ENCODE data around the gene SPTLC1.

Gene SPTLC1

DNA sequence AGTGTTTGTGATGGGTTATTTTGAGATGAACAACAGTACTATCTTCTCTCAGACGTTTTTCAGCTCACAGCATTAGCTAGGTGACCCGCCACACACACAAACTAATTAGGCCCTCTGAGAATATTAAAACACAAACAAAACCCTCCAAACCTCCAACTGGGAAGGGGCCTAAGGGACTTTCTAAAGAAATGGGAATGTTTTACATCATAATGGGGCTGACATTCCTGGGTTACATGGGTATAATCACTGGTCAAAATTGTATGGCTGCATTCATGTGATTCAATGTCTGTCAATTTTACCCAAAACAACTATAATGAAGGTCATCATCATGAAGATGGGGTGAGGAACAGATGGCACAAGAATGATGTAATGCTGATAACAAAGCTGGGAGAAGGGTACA lies 59.6 kb downstream of the SPTLC1 start:
- TF ChIP-seq, protein P1, sequence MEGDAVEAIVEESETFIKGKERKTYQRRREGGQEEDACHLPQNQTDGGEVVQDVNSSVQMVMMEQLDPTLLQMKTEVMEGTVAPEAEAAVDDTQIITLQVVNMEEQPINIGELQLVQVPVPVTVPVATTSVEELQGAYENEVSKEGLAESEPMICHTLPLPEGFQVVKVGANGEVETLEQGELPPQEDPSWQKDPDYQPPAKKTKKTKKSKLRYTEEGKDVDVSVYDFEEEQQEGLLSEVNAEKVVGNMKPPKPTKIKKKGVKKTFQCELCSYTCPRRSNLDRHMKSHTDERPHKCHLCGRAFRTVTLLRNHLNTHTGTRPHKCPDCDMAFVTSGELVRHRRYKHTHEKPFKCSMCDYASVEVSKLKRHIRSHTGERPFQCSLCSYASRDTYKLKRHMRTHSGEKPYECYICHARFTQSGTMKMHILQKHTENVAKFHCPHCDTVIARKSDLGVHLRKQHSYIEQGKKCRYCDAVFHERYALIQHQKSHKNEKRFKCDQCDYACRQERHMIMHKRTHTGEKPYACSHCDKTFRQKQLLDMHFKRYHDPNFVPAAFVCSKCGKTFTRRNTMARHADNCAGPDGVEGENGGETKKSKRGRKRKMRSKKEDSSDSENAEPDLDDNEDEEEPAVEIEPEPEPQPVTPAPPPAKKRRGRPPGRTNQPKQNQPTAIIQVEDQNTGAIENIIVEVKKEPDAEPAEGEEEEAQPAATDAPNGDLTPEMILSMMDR (IDR thresholded peaks at IDR 0.05; ENCODE audit: insufficient read depth, missing control alignments) = no peak
- FAIRE-seq (no peak), DNase-seq (ENCODE audit: insufficient read length, low spot score) (no peak)

DNA sequence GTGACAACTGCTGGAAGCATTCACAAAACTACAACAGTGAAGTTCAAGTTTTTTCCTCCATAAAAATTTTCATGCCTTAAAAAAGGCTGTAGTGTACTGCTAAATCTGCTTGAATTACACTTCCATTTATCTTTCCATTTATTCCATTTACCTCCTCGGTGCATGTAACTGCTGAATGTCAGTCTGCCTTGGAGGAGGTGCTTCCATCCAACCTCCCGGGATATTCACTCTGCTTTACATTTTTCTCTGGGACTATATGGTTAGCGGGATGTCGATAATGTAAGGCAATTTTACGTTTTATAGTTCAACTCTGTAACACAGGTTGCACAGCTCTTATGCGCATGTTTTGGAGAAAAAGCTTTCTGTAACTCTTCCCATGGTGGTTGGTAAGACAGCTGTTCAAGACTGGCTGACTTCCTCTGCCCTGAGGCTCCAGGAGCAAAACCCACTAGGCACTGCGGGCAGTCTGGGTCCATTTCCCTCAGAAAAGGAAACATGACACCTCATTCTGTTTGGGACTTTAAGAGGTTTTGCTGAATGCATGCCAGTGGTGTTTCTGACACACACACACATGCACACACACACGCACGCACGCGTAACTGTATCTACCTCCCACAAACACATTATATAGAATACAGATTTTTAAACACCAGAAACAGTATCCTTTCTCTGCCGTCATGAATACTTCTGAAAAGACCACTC lies 66.1 kb downstream of the SPTLC1 start:
- FAIRE-seq = no peak
- no peak for DNase-seq (ENCODE audit: insufficient read length, low spot score)
- TF ChIP-seq, protein P1 (IDR thresholded peaks at IDR 0.05; ENCODE audit: insufficient read depth, missing control alignments) = no peak

- no peak for FAIRE-seq
- DNase-seq (ENCODE audit: insufficient read length, low spot score) = no peak
- TF ChIP-seq, protein P1 (IDR thresholded peaks at IDR 0.05; ENCODE audit: insufficient read depth, missing control alignments) = no peak
Observed at GRCh38 chr9:92047500-92047899, 67.7 kb downstream of the SPTLC1 start.

GRCh38 chr9:92046676-92047075 lies 68.5 kb downstream of the SPTLC1 start:
- TF ChIP-seq, protein P1 (IDR thresholded peaks at IDR 0.05; ENCODE audit: insufficient read depth, missing control alignments) = no peak
- FAIRE-seq (no peak), DNase-seq (ENCODE audit: insufficient read length, low spot score) (no peak)

GRCh38 chr9:92044936-92045335 lies 70.3 kb downstream of the SPTLC1 start:
- TF ChIP-seq, protein P1 (IDR thresholded peaks at IDR 0.05; ENCODE audit: insufficient read depth, missing control alignments) = no peak
- DNase-seq (ENCODE audit: insufficient read length, low spot score) (no peak), FAIRE-seq (no peak)

DNA sequence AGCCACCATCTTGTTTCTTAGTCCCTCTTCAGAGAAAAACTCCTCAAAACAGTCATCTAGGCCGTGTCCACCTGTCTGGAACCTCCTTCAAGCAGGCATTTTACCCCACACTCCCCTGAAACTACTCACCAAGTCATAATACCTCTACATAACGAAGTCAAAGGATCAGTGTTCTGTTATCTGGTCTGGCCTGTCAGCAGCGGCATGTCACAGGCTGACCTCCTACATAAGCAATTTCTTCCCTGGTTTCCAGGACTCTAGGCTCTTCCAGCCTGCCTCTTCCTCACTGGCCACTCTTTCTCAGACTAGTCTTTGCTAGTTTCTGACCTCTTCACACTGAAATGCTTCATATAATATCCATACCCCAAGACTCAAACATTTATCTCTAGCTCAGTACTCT lies 72.2 kb downstream of the SPTLC1 start:
- FAIRE-seq (no peak), DNase-seq (ENCODE audit: insufficient read length, low spot score) (no peak)
- TF ChIP-seq, protein P1 (IDR thresholded peaks at IDR 0.05; ENCODE audit: insufficient read depth, missing control alignments) = no peak

- TF ChIP-seq, protein P1 (IDR thresholded peaks at IDR 0.05; ENCODE audit: insufficient read depth, missing control alignments) = no peak
- no peak for DNase-seq (ENCODE audit: insufficient read length, low spot score)
- FAIRE-seq = no peak
Observed at GRCh38 chr9:92042260-92042659, 73.0 kb downstream of the SPTLC1 start.

Measured in D721Med (cell line).